T-cell (primary cell): ENCODE measurements around the gene NOC3L. TPM values are rescaled to one million over a fixed set of nuclear protein-coding genes. Genes with fewer than 3 reads are reported as not detected.
"Not testable (repeated sequence)": the region's sequence is repeated elsewhere in the genome, so short reads cannot be mapped to it uniquely, and the experiment has no call there.

ENCODE experiments used
- ATAC-seq, 4 experiments: fragments of 200-7000 bp in 3 of 4; fragments of 150-1000 bp in 1 of 4; cut with Tn5 transposase; replicated peaks in 1 of 4; 1 replicate in 3 of 4; 2 replicates in 1 of 4; pipeline ENCODE4 v1.10.0; 2021; ENCODE audit warnings: moderate library complexity in 3 of 4, mild to moderate bottlenecking in 2 of 4, moderate number of reproducible peaks in 1 of 4
- CTCF ChIA-PET, 2 donors: fragments of 300-600 bp; sonication (Branson Sonifier 250); formaldehyde crosslinking; loops; one replicate each; lab custom pipeline; 2022; ENCODE audit warnings: antibody characterized with exemption in 2 of 2; lab: Charles Lee
- POLR2A ChIA-PET, 2 donors: fragments of 300-600 bp; sonication (Branson Sonifier 250); formaldehyde crosslinking; loops; one replicate each; lab custom pipeline; 2022; ENCODE audit warnings: antibody characterized with exemption in 2 of 2; lab: Charles Lee
- DNase-seq, 35 experiments: peaks; one replicate each; pipeline versions ENCODE4 v3.0.0 to v3.0.0-alpha.2; 2013 to 2023
- H3K27ac ChIP-seq: one replicate; pipeline ENCODE4 v1.5.1; 2013; ENCODE audit warnings: low read length
- H3K27me3 ChIP-seq, 2 experiments: replicated peaks in 1 of 2; 1 replicate in 1 of 2; 2 replicates in 1 of 2; pipeline versions ENCODE4 v1.6.1 to v1.7.0; 2013; ENCODE audit warnings: low read length in 1 of 2, mixed read lengths in 1 of 2; ENCODE audit not compliant: control insufficient read depth in 2 of 2, insufficient read depth in 2 of 2; ENCODE audit errors: extremely low read depth in 1 of 2
- H3K36me3 ChIP-seq, 2 donors: 1 replicate in 1 of 2; 2 replicates in 1 of 2; pipeline versions ENCODE4 v1.6.1 to v1.7.0; 2013; ENCODE audit warnings: low read length in 1 of 2; ENCODE audit not compliant: control insufficient read depth in 2 of 2, insufficient read depth in 1 of 2; ENCODE audit errors: extremely low read depth in 1 of 2
- H3K4me1 ChIP-seq, 2 experiments: 1 replicate in 1 of 2; 2 replicates in 1 of 2; pipeline versions ENCODE4 v1.6.1 to v1.7.0; 2013; ENCODE audit warnings: low read length in 2 of 2, mixed read lengths in 1 of 2; ENCODE audit not compliant: insufficient read depth in 2 of 2, control insufficient read depth in 1 of 2; ENCODE audit errors: extremely low read depth in 1 of 2
- H3K4me3 ChIP-seq, 2 donors: 1 replicate in 1 of 2; 2 replicates in 1 of 2; pipeline versions ENCODE4 v1.5.1 to v1.7.0; 2013; ENCODE audit warnings: mild to moderate bottlenecking in 2 of 2, low read length in 1 of 2, moderate library complexity in 1 of 2; ENCODE audit not compliant: control insufficient read depth in 1 of 2; ENCODE audit errors: extremely low read depth in 1 of 2
- H3K9me3 ChIP-seq: 2 replicates; pipeline ENCODE4 v1.7.0; 2013
- H3K27ac Mint-ChIP-seq, 2 donors: one replicate each; pipeline ENCODE4 v1.8.0; 2020 to 2021; ENCODE audit warnings: mild to moderate bottlenecking in 2 of 2, mixed read lengths in 2 of 2
- H3K27me3 Mint-ChIP-seq, 2 donors: one replicate each; pipeline ENCODE4 v1.8.0; 2021 to 2022; ENCODE audit warnings: mixed read lengths in 2 of 2
- H3K36me3 Mint-ChIP-seq: one replicate; pipeline ENCODE4 v1.8.0; 2021; ENCODE audit warnings: mixed read lengths
- H3K4me1 Mint-ChIP-seq, 3 donors: one replicate each; pipeline ENCODE4 v1.8.0; 2020 to 2022; ENCODE audit warnings: mixed read lengths in 3 of 3, mild to moderate bottlenecking in 1 of 3
- H3K4me3 Mint-ChIP-seq, 3 donors: one replicate each; pipeline ENCODE4 v1.8.0; 2020 to 2022; ENCODE audit warnings: mild to moderate bottlenecking in 3 of 3, mixed read lengths in 3 of 3, moderate library complexity in 3 of 3
- H3K9me3 Mint-ChIP-seq, 3 donors: one replicate each; pipeline ENCODE4 v1.8.0; 2020 to 2022; ENCODE audit warnings: mixed read lengths in 3 of 3
- WGBS: methylation state at CpG from one replicate; pipeline ENCODE4 v1.1.5; 2013; ENCODE audit warnings: missing lambda C conversion rate; ENCODE audit not compliant: insufficient coverage; 5-methylcytosine and 5-hydroxymethylcytosine counted together
- total RNA-seq, 35 experiments: library from RNA in 6 of 35; stranded (reverse) in 6 of 35; fragments of 120-200 nt in 1 of 35; gene quantifications; one replicate each; pipeline versions ENCODE4 v1.2.1 to v1.2.4 and lab custom pipeline; 2013 to 2026

Gene NOC3L
- total RNA-seq, 5 donors from 2014 or later (not counting 1 experiment from before 2014, with no cell fraction given): 16.8 to 27.5 (median 19.6) TPM

DNA sequence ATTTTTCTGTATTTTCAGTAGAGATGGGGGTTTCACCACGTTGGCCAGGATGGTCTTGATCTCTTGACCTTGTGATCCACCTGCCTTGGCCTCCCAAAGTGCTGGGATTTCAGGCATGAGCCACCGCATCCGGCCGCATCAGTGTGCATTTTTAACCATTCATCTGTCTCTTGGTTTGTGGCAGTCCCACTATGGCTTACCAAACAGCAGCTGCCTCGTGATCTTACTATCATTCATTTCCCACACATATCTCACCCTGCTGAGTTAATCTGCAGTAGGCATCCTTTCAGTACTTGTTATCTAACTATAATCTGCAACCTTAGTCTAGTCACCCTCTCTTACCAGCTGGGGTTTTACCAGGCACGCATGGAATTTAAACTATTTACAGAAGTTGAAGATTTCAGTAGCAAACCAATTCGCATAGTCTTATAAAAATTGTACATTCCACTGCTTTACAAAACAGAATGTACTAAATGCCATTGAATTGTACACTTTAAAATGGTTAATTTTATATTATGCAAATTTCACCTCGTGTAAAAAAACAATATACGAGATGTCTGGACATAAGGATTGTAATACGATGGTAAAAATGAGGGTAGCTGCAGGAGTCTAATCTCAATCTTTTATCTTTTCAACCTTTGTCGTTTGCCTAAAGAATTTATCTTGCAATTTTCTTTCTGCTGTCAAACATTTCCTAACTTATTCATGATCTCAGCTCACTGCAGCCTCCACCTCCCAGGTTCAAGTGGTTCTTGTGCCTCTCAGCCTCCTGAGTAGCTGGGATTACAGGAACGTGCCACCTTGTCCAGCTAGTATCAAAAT, 35.0 kb upstream of the NOC3L start:
- no peak for DNase-seq
- no peaks in the 10 kb centered on the region for H3K9me3 ChIP-seq
- Mint-ChIP-seq H3K4me1 (peaks cover 0 to 4% (median 3%) of the 10 kb centered on the region in 3 donors), H3K27me3 (peaks cover 32 to 40% of the 10 kb centered on the region in 2 donors), H3K27ac (no peak overlapping the region), H3K9me3 (peaks cover 0 to 4% (median 0%) of the 10 kb centered on the region in 3 donors), H3K36me3 (no peaks in the 10 kb centered on the region), H3K4me3 (no peak overlapping the region)
- H3K4me3 ChIP-seq: no peak overlapping the region
- ChIA-PET CTCF (no interaction called here), POLR2A (no interaction called here)
- H3K27ac ChIP-seq: no peak overlapping the region
- peaks cover 0 to 7% of the 10 kb centered on the region in 2 experiments for H3K4me1 ChIP-seq
- WGBS: 67% methylated on average over 4 of the region's 12 CpGs
- peaks cover 2 to 20% of the 10 kb centered on the region in 2 experiments for H3K27me3 ChIP-seq
- H3K36me3 ChIP-seq: no peaks in the 10 kb centered on the region
- no peak for ATAC-seq

GRCh38 chr10:94392117-94392516, 29.4 kb upstream of the NOC3L start:
- POLR2A ChIA-PET, H3K4me3 ChIP-seq: not testable (repeated sequence)
- CTCF ChIA-PET: interaction anchor here in 1 of 2 donors (0.7 kb wide), 1 partner anchor 9 kb away, joined by 3 read pairs; no protein-coding TSS in a partner anchor

GRCh38 chr10:94385733-94386132, 23.0 kb upstream of the NOC3L start:
- H3K4me1 Mint-ChIP-seq, H3K36me3 Mint-ChIP-seq, POLR2A ChIA-PET, DNase-seq, H3K9me3 Mint-ChIP-seq, ATAC-seq, CTCF ChIA-PET, H3K27me3 ChIP-seq, H3K4me3 ChIP-seq, H3K27ac Mint-ChIP-seq, H3K4me3 Mint-ChIP-seq, H3K27ac ChIP-seq, H3K27me3 Mint-ChIP-seq, H3K9me3 ChIP-seq, H3K4me1 ChIP-seq, H3K36me3 ChIP-seq: not testable (repeated sequence)
- WGBS: no CpG with 5 or more reads among the region's 3 CpGs

More at GRCh38 chr10:94392117-94392516, 29.4 kb upstream of the NOC3L start:
- H3K36me3 Mint-ChIP-seq, ATAC-seq, H3K9me3 Mint-ChIP-seq, H3K9me3 ChIP-seq, H3K4me3 Mint-ChIP-seq, H3K4me1 Mint-ChIP-seq, DNase-seq, H3K27ac ChIP-seq, H3K36me3 ChIP-seq, H3K27ac Mint-ChIP-seq, H3K4me1 ChIP-seq: not testable (repeated sequence)
- no CpG with 5 or more reads among the region's 9 CpGs for WGBS
- H3K27me3 ChIP-seq: peaks cover 0 to 11% of the 10 kb centered on the region in 2 experiments
- H3K27me3 Mint-ChIP-seq: peaks cover 4 to 14% of the 10 kb centered on the region in 2 donors

- Mint-ChIP-seq H3K4me3 (no peak overlapping the region), H3K27me3 (peaks cover 6 to 8% of the 10 kb centered on the region in 2 donors), H3K4me1 (no peaks in the 10 kb centered on the region), H3K36me3 (no peaks in the 10 kb centered on the region), H3K9me3 (no peaks in the 10 kb centered on the region), H3K27ac (no peak overlapping the region)
- Histone ChIP-seq H3K9me3 (no peaks in the 10 kb centered on the region), H3K4me3 (no peak overlapping the region), H3K4me1 (no peaks in the 10 kb centered on the region), H3K27ac (no peak overlapping the region), H3K36me3 (no peaks in the 10 kb centered on the region), H3K27me3 (peaks cover 0 to 3% of the 10 kb centered on the region in 2 experiments)
- DNase-seq (no peak), ATAC-seq (no peak)
- POLR2A ChIA-PET: no interaction called here
- CTCF ChIA-PET: interaction anchor here in 1 of 2 donors (0.7 kb wide), 2 partner anchors 11 to 60 kb away, joined by 4 to 5 read pairs; no protein-coding TSS in a partner anchor
- WGBS: no CpG with 5 or more reads among the region's 2 CpGs
These were observed 20.8 kb upstream of the NOC3L start for GRCh38 chr10:94383530-94383929.

DNA sequence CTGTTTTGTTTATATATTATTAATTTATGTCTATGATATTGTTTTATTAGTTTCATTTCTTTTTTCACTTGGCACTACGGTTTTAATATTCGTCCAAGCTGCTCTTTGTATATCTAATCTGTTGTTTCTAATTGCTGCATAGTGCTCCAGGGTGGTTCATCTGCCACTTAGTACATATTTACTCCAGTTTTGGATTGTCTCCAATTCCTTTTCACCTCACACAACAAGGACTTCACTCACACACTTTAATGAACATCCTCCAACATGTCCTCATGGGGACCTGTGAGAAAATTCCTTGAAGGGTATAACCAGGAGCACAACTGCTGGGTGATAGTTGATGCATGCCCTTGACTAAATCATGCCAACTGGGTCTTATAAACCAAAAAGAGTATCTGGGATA, 14.1 kb upstream of the NOC3L start:
- Histone ChIP-seq H3K27me3 (peaks cover 2 to 13% of the 10 kb centered on the region in 2 experiments), H3K4me3 (no peak overlapping the region), H3K9me3 (no peaks in the 10 kb centered on the region), H3K4me1 (no peaks in the 10 kb centered on the region), H3K27ac (no peak overlapping the region), H3K36me3 (no peaks in the 10 kb centered on the region)
- ATAC-seq (no peak), DNase-seq (no peak)
- Mint-ChIP-seq H3K4me1 (no peaks in the 10 kb centered on the region), H3K9me3 (no peaks in the 10 kb centered on the region), H3K36me3 (no peaks in the 10 kb centered on the region), H3K27me3 (peaks cover 29 to 32% of the 10 kb centered on the region in 2 donors), H3K4me3 (no peak overlapping the region), H3K27ac (no peak overlapping the region)
- POLR2A ChIA-PET: no interaction called here
- WGBS: no CpG with 5 or more reads among the region's 2 CpGs
- CTCF ChIA-PET: no interaction called here

GRCh38 chr10:94375374-94375773, 12.6 kb upstream of the NOC3L start:
- H3K27ac ChIP-seq: no peak overlapping the region
- CTCF ChIA-PET: interaction anchor here in 1 of 2 donors (0.9 kb wide), 1 partner anchor 8 kb away, joined by 3 read pairs; no protein-coding TSS in a partner anchor
- ATAC-seq: no peak
- Mint-ChIP-seq H3K36me3 (no peaks in the 10 kb centered on the region), H3K4me1 (no peaks in the 10 kb centered on the region), H3K9me3 (no peaks in the 10 kb centered on the region), H3K27ac (no peak overlapping the region), H3K4me3 (no peak overlapping the region), H3K27me3 (peaks cover 37 to 38% of the 10 kb centered on the region in 2 donors)
- POLR2A ChIA-PET: no interaction called here
- H3K4me1 ChIP-seq: no peaks in the 10 kb centered on the region
- no peaks in the 10 kb centered on the region for H3K36me3 ChIP-seq
- H3K27me3 ChIP-seq: peaks cover 2 to 15% of the 10 kb centered on the region in 2 experiments
- DNase-seq: no peak
- H3K4me3 ChIP-seq: no peak overlapping the region
- H3K9me3 ChIP-seq: no peaks in the 10 kb centered on the region
- 100% methylated on average over 1 of the region's 1 CpG for WGBS
